HepG2 (cell line): Measurements from ENCODE around the gene FAM181A. TPM values are rescaled to one million over a fixed set of nuclear protein-coding genes. Genes with fewer than 3 reads are reported as not detected.

ENCODE experiments used
- CBX5 ChIP-seq: sonication (generic); formaldehyde crosslinking; IDR thresholded peaks from 2 replicates; pipeline ENCODE4 v1.4.0; 2020; ENCODE audit warnings: missing genetic modification reagents, borderline replicate concordance
- EEA1 ChIP-seq: sonication (generic); formaldehyde crosslinking; IDR thresholded peaks from 2 replicates; pipeline ENCODE4 v1.5.1; 2020; ENCODE audit warnings: mild to moderate bottlenecking, missing genetic modification reagents, borderline replicate concordance
- GMEB1 ChIP-seq: sonication (generic); formaldehyde crosslinking; IDR thresholded peaks from 2 replicates; pipeline ENCODE4 v1.5.1; 2020; ENCODE audit warnings: missing genetic modification reagents, mild to moderate bottlenecking, borderline replicate concordance
- HIVEP1 ChIP-seq: sonication (generic); formaldehyde crosslinking; IDR thresholded peaks from 2 replicates; pipeline ENCODE4 v1.4.0; 2020; ENCODE audit warnings: mild to moderate bottlenecking, missing genetic modification reagents
- KLF11 ChIP-seq: IDR thresholded peaks from 2 replicates; pipeline ENCODE4 v1.6.1; 2016; ENCODE audit warnings: missing compliant biosample characterization
- NCOR1 ChIP-seq: fragments of 200-600 bp; sonication (generic); IDR thresholded peaks from 2 replicates; pipeline ENCODE4 v1.7.0; 2017; ENCODE audit warnings: antibody characterized with exemption, low read length, borderline replicate concordance
- NFKBIZ ChIP-seq: IDR thresholded peaks from 2 replicates; pipeline ENCODE4 v1.6.1; 2018; ENCODE audit warnings: missing genetic modification reagents, missing compliant biosample characterization
- SMAD9 ChIP-seq: sonication (generic); formaldehyde crosslinking; IDR thresholded peaks from 2 replicates; pipeline ENCODE4 v1.5.1; 2020; ENCODE audit warnings: mild to moderate bottlenecking, missing genetic modification reagents
- SP2 ChIP-seq: sonication (generic); formaldehyde crosslinking; IDR thresholded peaks from 2 replicates; pipeline ENCODE4 v1.5.1; 2020; ENCODE audit warnings: mild to moderate bottlenecking, missing genetic modification reagents
- THAP11 ChIP-seq: IDR thresholded peaks from 2 replicates; pipeline ENCODE4 v1.6.1; 2016; ENCODE audit warnings: missing biosample characterization, missing genetic modification reagents
- THAP8 ChIP-seq: sonication (generic); formaldehyde crosslinking; IDR thresholded peaks from 2 replicates; pipeline ENCODE4 v1.5.1; 2020; ENCODE audit warnings: missing genetic modification reagents, mild to moderate bottlenecking, borderline replicate concordance
- ZBTB44 ChIP-seq: sonication (generic); formaldehyde crosslinking; IDR thresholded peaks from 2 replicates; pipeline ENCODE4 v1.4.0; 2020; ENCODE audit warnings: missing genetic modification reagents
- ZEB1 ChIP-seq: IDR thresholded peaks from 2 replicates; pipeline ENCODE4 v1.6.1; 2012; ENCODE audit warnings: mild to moderate bottlenecking, low read depth, inconsistent platforms; ENCODE audit not compliant: insufficient replicate concordance
- ZNF121 ChIP-seq: sonication (generic); formaldehyde crosslinking; IDR thresholded peaks from 2 replicates; pipeline ENCODE4 v1.5.0; 2020; ENCODE audit warnings: mild to moderate bottlenecking, missing genetic modification reagents
- ZNF234 ChIP-seq: sonication (generic); formaldehyde crosslinking; conservative IDR thresholded peaks from 2 replicates; pipeline ENCODE4 v1.5.1; 2020; ENCODE audit warnings: mild to moderate bottlenecking, missing genetic modification reagents
- ZNF572 ChIP-seq: sonication (generic); formaldehyde crosslinking; IDR thresholded peaks from 2 replicates; pipeline ENCODE4 v1.5.1; 2020; ENCODE audit warnings: mild to moderate bottlenecking, missing genetic modification reagents
- ZNF615 ChIP-seq: sonication (generic); formaldehyde crosslinking; IDR thresholded peaks from 2 replicates; pipeline ENCODE4 v1.5.0; 2020; ENCODE audit warnings: mild to moderate bottlenecking, missing genetic modification reagents, borderline replicate concordance
- ZNF646 ChIP-seq: sonication (generic); formaldehyde crosslinking; IDR thresholded peaks from 2 replicates; pipeline ENCODE4 v1.9.0; 2021; ENCODE audit warnings: mild to moderate bottlenecking, missing genetic modification reagents
- ZNF749 ChIP-seq: sonication (generic); formaldehyde crosslinking; IDR thresholded peaks from 2 replicates; pipeline ENCODE4 v1.8.0; 2022; ENCODE audit warnings: mild to moderate bottlenecking, missing genetic modification reagents, moderate library complexity, borderline replicate concordance
- ZNF761 ChIP-seq: sonication (generic); formaldehyde crosslinking; conservative IDR thresholded peaks from 2 replicates; pipeline ENCODE4 v1.4.0; 2020; ENCODE audit warnings: mild to moderate bottlenecking, missing genetic modification reagents
- polyA plus RNA-seq, 8 experiments: library from polyadenylated mRNA; depleted of rRNA in 3 of 8; stranded (reverse) in 7 of 8; unstranded in 1 of 8; fragments of >200 nt; fragmentation: Illumina TruSeq in 4 of 8; extraction: Trizol in 4 of 8; gene quantifications; 2 replicates each; pipeline versions ENCODE4 v1.2.1 to v1.2.3, GENCODE V29; 2011 to 2016; ENCODE audit warnings: low read depth in 4 of 8, missing spikeins in 1 of 8, mixed read lengths in 1 of 8; ENCODE audit not compliant: insufficient read depth in 1 of 8
- total RNA-seq, 5 experiments: library from RNA; depleted of rRNA; stranded (reverse); fragments of >200 nt; fragmentation: Illumina TruSeq; extraction: Trizol; gene quantifications; 2 replicates each; pipeline ENCODE4 v1.2.3, GENCODE V29; 2016; ENCODE audit warnings: low read depth in 1 of 5

The FAM181A gene
- total and polyA plus RNA-seq, 2 of the 13 experiments (the other 11 are each of a cell fraction or from before 2014, with no cell fraction given) = 1.1 to 1.5 TPM

GRCh38 chr14:93902619-93903307, 24.4 kb upstream of the FAM181A start (continued):
- TF ChIP-seq SMAD9 (CRISPR knock-in tag) = no peak
- no peak for TF ChIP-seq ZNF572
- 0 out of 2 replicates have a peak, but pooled peaks have one; percentile 40 for TF ChIP-seq KLF11 (CRISPR knock-in tag)
- TF ChIP-seq NCOR1 = no peak; the same call in 1 of the 2 replicates
- TF ChIP-seq GMEB1 (CRISPR knock-in tag) = no peak
- TF ChIP-seq THAP11 = peak; percentile 18; the same call in 1 of the 2 replicates
- no peak for TF ChIP-seq ZBTB44 (CRISPR knock-in tag)
- TF ChIP-seq NFKBIZ (CRISPR knock-in tag) = 0 out of 2 replicates have a peak, but pooled peaks have one; percentile 48
- no peak for TF ChIP-seq ZNF761
- TF ChIP-seq EEA1 (CRISPR knock-in tag) = no peak
- TF ChIP-seq SP2 (CRISPR knock-in tag) = no peak
- peak; percentile 91 for TF ChIP-seq ZEB1
- TF ChIP-seq CBX5 (CRISPR knock-in tag) = no peak
- TF ChIP-seq HIVEP1 = no peak
- TF ChIP-seq THAP8 (CRISPR knock-in tag) = no peak
- TF ChIP-seq ZNF615 = 0 out of 2 replicates have a peak, but pooled peaks have one; percentile 78
- no peak for TF ChIP-seq ZNF234 (CRISPR knock-in tag)
- TF ChIP-seq ZNF749 (CRISPR knock-in tag) = no peak
- TF ChIP-seq ZNF646 (CRISPR knock-in tag) = no peak
- peak; percentile 74 for TF ChIP-seq ZNF121 (CRISPR knock-in tag)
